ENCODE data around the gene WNT2. TPM values are rescaled to one million over a fixed set of nuclear protein-coding genes. Genes with fewer than 3 reads are reported as not detected.
"Not testable (repeated sequence)": the region's sequence is repeated elsewhere in the genome, so short reads cannot be mapped to it uniquely, and the experiment has no call there.

WNT2 gene
- total RNA-seq, 3 donors from 2014 or later = 1.5 to 2.4 (median 2.0) TPM

DNA sequence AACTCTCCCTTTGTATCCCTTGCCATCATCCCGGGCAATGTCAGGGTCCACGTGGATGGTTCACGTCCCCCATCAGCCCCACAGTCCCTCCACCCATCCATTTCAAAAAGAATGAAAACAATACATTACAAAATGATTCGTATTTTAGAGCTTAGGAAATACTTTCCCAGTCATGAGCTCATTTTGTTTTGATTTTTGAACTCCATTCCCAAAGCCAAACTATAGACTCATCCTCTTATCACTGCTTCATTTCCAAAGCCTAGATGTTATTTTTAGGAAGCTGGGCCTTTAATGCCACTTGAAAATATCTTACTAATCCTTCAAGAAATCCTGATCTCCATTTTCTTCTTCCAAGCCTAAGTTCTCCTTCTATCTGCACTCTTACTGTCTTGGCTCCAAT lies 72.1 kb downstream of the WNT2 start:
- Histone ChIP-seq H3K27ac (no peak overlapping the region), H3K36me3 (no peaks in the 10 kb centered on the region), H3K27me3 (no peaks in the 10 kb centered on the region), H3K4me1 (no peaks in the 10 kb centered on the region), H3K9me3 (peaks cover 0 to 6% of the 10 kb centered on the region in 2 donors), H3K4me3 (no peak overlapping the region)
- DNase-seq (ENCODE audit: low spot score in 2 of 2) = no peak
- intact Hi-C loops (cut with DNase I; ENCODE audit: low total_unique reads) = no loop called here
- TF ChIP-seq, protein P1, sequence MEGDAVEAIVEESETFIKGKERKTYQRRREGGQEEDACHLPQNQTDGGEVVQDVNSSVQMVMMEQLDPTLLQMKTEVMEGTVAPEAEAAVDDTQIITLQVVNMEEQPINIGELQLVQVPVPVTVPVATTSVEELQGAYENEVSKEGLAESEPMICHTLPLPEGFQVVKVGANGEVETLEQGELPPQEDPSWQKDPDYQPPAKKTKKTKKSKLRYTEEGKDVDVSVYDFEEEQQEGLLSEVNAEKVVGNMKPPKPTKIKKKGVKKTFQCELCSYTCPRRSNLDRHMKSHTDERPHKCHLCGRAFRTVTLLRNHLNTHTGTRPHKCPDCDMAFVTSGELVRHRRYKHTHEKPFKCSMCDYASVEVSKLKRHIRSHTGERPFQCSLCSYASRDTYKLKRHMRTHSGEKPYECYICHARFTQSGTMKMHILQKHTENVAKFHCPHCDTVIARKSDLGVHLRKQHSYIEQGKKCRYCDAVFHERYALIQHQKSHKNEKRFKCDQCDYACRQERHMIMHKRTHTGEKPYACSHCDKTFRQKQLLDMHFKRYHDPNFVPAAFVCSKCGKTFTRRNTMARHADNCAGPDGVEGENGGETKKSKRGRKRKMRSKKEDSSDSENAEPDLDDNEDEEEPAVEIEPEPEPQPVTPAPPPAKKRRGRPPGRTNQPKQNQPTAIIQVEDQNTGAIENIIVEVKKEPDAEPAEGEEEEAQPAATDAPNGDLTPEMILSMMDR (IDR thresholded peaks at IDR 0.05) = no peak
- TF ChIP-seq POLR2A (IDR thresholded peaks at IDR 0.05) = no peak
- no peak for TF ChIP-seq POLR2AphosphoS5 (IDR thresholded peaks at IDR 0.05)

- Histone ChIP-seq H3K27me3 (no peaks in the 10 kb centered on the region), H3K4me1 (no peaks in the 10 kb centered on the region), H3K4me3 (no peak overlapping the region), H3K27ac (no peak overlapping the region), H3K36me3 (no peaks in the 10 kb centered on the region), H3K9me3 (peaks cover 0 to 7% of the 10 kb centered on the region in 2 donors)
- TF ChIP-seq, protein P1 (IDR thresholded peaks at IDR 0.05) = no peak
- no peak for TF ChIP-seq POLR2A (IDR thresholded peaks at IDR 0.05)
- no peak for TF ChIP-seq POLR2AphosphoS5 (IDR thresholded peaks at IDR 0.05)
- DNase-seq (ENCODE audit: low spot score in 2 of 2) = no peak
- intact Hi-C loops (cut with DNase I; ENCODE audit: low total_unique reads) = no loop called here
Measured at GRCh38 chr7:117250245-117250644, 72.6 kb downstream of the WNT2 start.

GRCh38 chr7:117249696-117250095 lies 73.2 kb downstream of the WNT2 start:
- TF ChIP-seq POLR2AphosphoS5 (IDR thresholded peaks at IDR 0.05) = no peak
- no peak overlapping the region for H3K4me3 ChIP-seq
- peaks cover 0 to 8% of the 10 kb centered on the region in 2 donors for H3K9me3 ChIP-seq
- no peaks in the 10 kb centered on the region for H3K27me3 ChIP-seq
- DNase-seq (ENCODE audit: low spot score in 2 of 2) = no peak
- H3K27ac ChIP-seq = no peak overlapping the region
- no peaks in the 10 kb centered on the region for H3K36me3 ChIP-seq
- intact Hi-C loops (cut with DNase I; ENCODE audit: low total_unique reads) = no loop called here
- H3K4me1 ChIP-seq = no peaks in the 10 kb centered on the region

- DNase-seq (ENCODE audit: low spot score in 2 of 2) = no peak
- intact Hi-C loops (cut with DNase I; ENCODE audit: low total_unique reads) = no loop called here
- Histone ChIP-seq H3K27ac (no peak overlapping the region), H3K4me3 (no peak overlapping the region), H3K4me1 (no peaks in the 10 kb centered on the region), H3K36me3 (no peaks in the 10 kb centered on the region), H3K27me3 (no peaks in the 10 kb centered on the region), H3K9me3 (peaks cover 0 to 12% of the 10 kb centered on the region in 2 donors)
- TF ChIP-seq POLR2A (IDR thresholded peaks at IDR 0.05) (no peak), POLR2AphosphoS5 (IDR thresholded peaks at IDR 0.05) (no peak)
- TF ChIP-seq, protein P1 (IDR thresholded peaks at IDR 0.05) = no peak
Measured at GRCh38 chr7:117248829-117249228, 74.0 kb downstream of the WNT2 start.

DNA sequence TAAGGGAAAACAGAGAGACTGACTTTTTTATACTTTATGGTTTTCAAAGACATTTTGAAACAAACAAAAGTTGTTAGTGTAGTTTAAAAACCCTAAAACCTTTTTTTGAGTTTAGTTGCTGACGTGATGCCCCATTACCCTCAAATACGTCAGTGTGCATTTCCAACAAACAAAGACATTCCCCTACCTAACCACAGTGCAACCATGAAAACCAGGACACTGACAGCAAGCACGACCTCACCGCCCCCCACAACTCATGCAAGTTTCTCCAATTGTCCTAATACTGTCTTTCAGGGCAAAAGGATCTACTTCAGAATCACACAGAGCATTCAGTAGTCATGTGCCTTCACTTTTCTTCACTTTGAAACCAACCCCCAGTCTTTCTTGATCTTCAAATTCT lies 75.0 kb downstream of the WNT2 start:
- TF ChIP-seq, protein P1 (IDR thresholded peaks at IDR 0.05) = no peak
- TF ChIP-seq POLR2A (IDR thresholded peaks at IDR 0.05) (no peak), POLR2AphosphoS5 (IDR thresholded peaks at IDR 0.05) (no peak)
- intact Hi-C loops (cut with DNase I; ENCODE audit: low total_unique reads) = no loop called here
- Histone ChIP-seq H3K36me3 (no peaks in the 10 kb centered on the region), H3K4me3 (no peak overlapping the region), H3K4me1 (no peaks in the 10 kb centered on the region), H3K27ac (no peak overlapping the region), H3K27me3 (no peaks in the 10 kb centered on the region), H3K9me3 (peaks cover 0 to 12% of the 10 kb centered on the region in 2 donors)
- no peak for DNase-seq (ENCODE audit: low spot score in 2 of 2)

- H3K9me3 ChIP-seq = peaks cover 0 to 12% of the 10 kb centered on the region in 2 donors
- H3K27me3 ChIP-seq; H3K4me3 ChIP-seq; H3K36me3 ChIP-seq; H3K27ac ChIP-seq; DNase-seq (ENCODE audit: low spot score in 2 of 2); intact Hi-C loops (cut with DNase I; ENCODE audit: low total_unique reads); H3K4me1 ChIP-seq: not testable (repeated sequence)
Measured at GRCh38 chr7:117245703-117246102, 77.2 kb downstream of the WNT2 start.

All from breast epithelium (tissue), 4 donors.